Measurements from ENCODE around the gene SLC15A4.

SLC15A4 gene

GRCh38 chr12:128766738-128767501 is 56.8 kb downstream of the SLC15A4 start:
- Histone ChIP-seq H3K27me3 (ENCODE audit: insufficient read depth, low read depth) (no peaks in the 10 kb centered on the region), H3K27ac (no peak overlapping the region), H2AFZ (ENCODE audit: low read depth) (no peak overlapping the region), H3K79me2 (ENCODE audit: insufficient read depth, low read depth) (no peaks in the 10 kb centered on the region), H3K4me3 (IDR thresholded peaks at IDR 0.05; ENCODE audit: insufficient read depth, low read depth, low read length) (no peak overlapping the region), H4K20me1 (ENCODE audit: insufficient read depth) (no peaks in the 10 kb centered on the region), H3K36me3 (ENCODE audit: insufficient read depth) (no peaks in the 10 kb centered on the region), H3K4me1 (ENCODE audit: low read depth, poor library complexity, severe bottlenecking) (no peaks in the 10 kb centered on the region), H3K9ac (no peak overlapping the region), H3K4me2 (no peak overlapping the region)
- no peak for TF ChIP-seq CTCF (conservative IDR thresholded peaks at IDR 0.05; ENCODE audit: low read depth, low read length)

GRCh38 chr12:128763395-128763794 is 60.4 kb downstream of the SLC15A4 start:
- Histone ChIP-seq H3K36me3 (ENCODE audit: insufficient read depth) (no peaks in the 10 kb centered on the region), H3K4me2 (no peak overlapping the region), H3K4me3 (IDR thresholded peaks at IDR 0.05; ENCODE audit: insufficient read depth, low read depth, low read length) (no peak overlapping the region), H3K79me2 (ENCODE audit: insufficient read depth, low read depth) (no peaks in the 10 kb centered on the region), H3K4me1 (ENCODE audit: low read depth, poor library complexity, severe bottlenecking) (no peaks in the 10 kb centered on the region), H4K20me1 (ENCODE audit: insufficient read depth) (no peaks in the 10 kb centered on the region), H3K27ac (no peak overlapping the region), H3K27me3 (ENCODE audit: insufficient read depth, low read depth) (no peaks in the 10 kb centered on the region), H2AFZ (ENCODE audit: low read depth) (no peak overlapping the region), H3K9ac (no peak overlapping the region)
- no peak for TF ChIP-seq CTCF (conservative IDR thresholded peaks at IDR 0.05; ENCODE audit: low read depth, low read length)

- H3K79me2 ChIP-seq (ENCODE audit: insufficient read depth, low read depth) = no peaks in the 10 kb centered on the region
- no peak overlapping the region for H3K27ac ChIP-seq
- H3K9ac ChIP-seq = no peak overlapping the region
- TF ChIP-seq CTCF (conservative IDR thresholded peaks at IDR 0.05; ENCODE audit: low read depth, low read length) = no peak
- H3K27me3 ChIP-seq (ENCODE audit: insufficient read depth, low read depth) = no peaks in the 10 kb centered on the region
- H3K36me3 ChIP-seq (ENCODE audit: insufficient read depth) = no peaks in the 10 kb centered on the region
- H3K4me1 ChIP-seq (ENCODE audit: low read depth, poor library complexity, severe bottlenecking) = no peaks in the 10 kb centered on the region
- H2AFZ ChIP-seq (ENCODE audit: low read depth) = no peak overlapping the region
- no peak overlapping the region for H3K4me3 ChIP-seq (IDR thresholded peaks at IDR 0.05; ENCODE audit: insufficient read depth, low read depth, low read length)
- no peaks in the 10 kb centered on the region for H4K20me1 ChIP-seq (ENCODE audit: insufficient read depth)
- H3K4me2 ChIP-seq = no peak overlapping the region
Measured at GRCh38 chr12:128761379-128761790, 62.4 kb downstream of the SLC15A4 start.

GRCh38 chr12:128755566-128755965 is 68.2 kb downstream of the SLC15A4 start:
- Histone ChIP-seq H3K27ac (no peak overlapping the region), H3K27me3 (ENCODE audit: insufficient read depth, low read depth) (no peaks in the 10 kb centered on the region)
- no peak for TF ChIP-seq CTCF (conservative IDR thresholded peaks at IDR 0.05; ENCODE audit: low read depth, low read length)

More at GRCh38 chr12:128755566-128755965, 68.2 kb downstream of the SLC15A4 start:
- H3K36me3 ChIP-seq (ENCODE audit: insufficient read depth) = no peaks in the 10 kb centered on the region
- no peaks in the 10 kb centered on the region for H4K20me1 ChIP-seq (ENCODE audit: insufficient read depth)
- H3K4me3 ChIP-seq (IDR thresholded peaks at IDR 0.05; ENCODE audit: insufficient read depth, low read depth, low read length) = no peak overlapping the region
- H2AFZ ChIP-seq (ENCODE audit: low read depth) = no peak overlapping the region
- H3K9ac ChIP-seq = no peak overlapping the region
- no peaks in the 10 kb centered on the region for H3K79me2 ChIP-seq (ENCODE audit: insufficient read depth, low read depth)
- H3K4me2 ChIP-seq = no peak overlapping the region
- no peaks in the 10 kb centered on the region for H3K4me1 ChIP-seq (ENCODE audit: low read depth, poor library complexity, severe bottlenecking)
